ENCODE measurements around the gene RAB3IL1.
A peak's percentile ranks its signal among the peaks of the same experiment; 100 is the strongest.

Gene RAB3IL1

GRCh38 chr11:61886643-61887042, 30.7 kb downstream of the RAB3IL1 start:
- peaks cover 3% of the 10 kb centered on the region for H3K4me1 ChIP-seq (ENCODE audit: control insufficient read depth, insufficient read depth, low read length)
- no peak for TF ChIP-seq ZBTB48 (tag by site-specific recombination; IDR thresholded peaks at IDR 0.05)
- TF ChIP-seq ZNF23 (tag by site-specific recombination; IDR thresholded peaks at IDR 0.05; ENCODE audit: borderline replicate concordance) = no peak
- TF ChIP-seq ZNF629 (tag by site-specific recombination; IDR thresholded peaks at IDR 0.05) = no peak
- TF ChIP-seq ZNF776 (tag by site-specific recombination; IDR thresholded peaks at IDR 0.05; ENCODE audit: borderline replicate concordance) = no peak
- TF ChIP-seq, protein P1, sequence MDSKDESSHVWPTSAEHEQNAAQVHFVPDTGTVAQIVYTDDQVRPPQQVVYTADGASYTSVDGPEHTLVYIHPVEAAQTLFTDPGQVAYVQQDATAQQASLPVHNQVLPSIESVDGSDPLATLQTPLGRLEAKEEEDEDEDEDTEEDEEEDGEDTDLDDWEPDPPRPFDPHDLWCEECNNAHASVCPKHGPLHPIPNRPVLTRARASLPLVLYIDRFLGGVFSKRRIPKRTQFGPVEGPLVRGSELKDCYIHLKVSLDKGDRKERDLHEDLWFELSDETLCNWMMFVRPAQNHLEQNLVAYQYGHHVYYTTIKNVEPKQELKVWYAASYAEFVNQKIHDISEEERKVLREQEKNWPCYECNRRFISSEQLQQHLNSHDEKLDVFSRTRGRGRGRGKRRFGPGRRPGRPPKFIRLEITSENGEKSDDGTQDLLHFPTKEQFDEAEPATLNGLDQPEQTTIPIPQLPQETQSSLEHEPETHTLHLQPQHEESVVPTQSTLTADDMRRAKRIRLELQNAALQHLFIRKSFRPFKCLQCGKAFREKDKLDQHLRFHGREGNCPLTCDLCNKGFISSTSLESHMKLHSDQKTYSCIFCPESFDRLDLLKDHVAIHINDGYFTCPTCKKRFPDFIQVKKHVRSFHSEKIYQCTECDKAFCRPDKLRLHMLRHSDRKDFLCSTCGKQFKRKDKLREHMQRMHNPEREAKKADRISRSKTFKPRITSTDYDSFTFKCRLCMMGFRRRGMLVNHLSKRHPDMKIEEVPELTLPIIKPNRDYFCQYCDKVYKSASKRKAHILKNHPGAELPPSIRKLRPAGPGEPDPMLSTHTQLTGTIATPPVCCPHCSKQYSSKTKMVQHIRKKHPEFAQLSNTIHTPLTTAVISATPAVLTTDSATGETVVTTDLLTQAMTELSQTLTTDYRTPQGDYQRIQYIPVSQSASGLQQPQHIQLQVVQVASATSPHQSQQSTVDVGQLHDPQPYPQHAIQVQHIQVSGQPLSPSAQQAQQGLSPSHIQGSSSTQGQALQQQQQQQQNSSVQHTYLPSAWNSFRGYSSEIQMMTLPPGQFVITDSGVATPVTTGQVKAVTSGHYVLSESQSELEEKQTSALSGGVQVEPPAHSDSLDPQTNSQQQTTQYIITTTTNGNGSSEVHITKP (tag by site-specific recombination; IDR thresholded peaks at IDR 0.05) = no peak
- TF ChIP-seq, protein P2, sequence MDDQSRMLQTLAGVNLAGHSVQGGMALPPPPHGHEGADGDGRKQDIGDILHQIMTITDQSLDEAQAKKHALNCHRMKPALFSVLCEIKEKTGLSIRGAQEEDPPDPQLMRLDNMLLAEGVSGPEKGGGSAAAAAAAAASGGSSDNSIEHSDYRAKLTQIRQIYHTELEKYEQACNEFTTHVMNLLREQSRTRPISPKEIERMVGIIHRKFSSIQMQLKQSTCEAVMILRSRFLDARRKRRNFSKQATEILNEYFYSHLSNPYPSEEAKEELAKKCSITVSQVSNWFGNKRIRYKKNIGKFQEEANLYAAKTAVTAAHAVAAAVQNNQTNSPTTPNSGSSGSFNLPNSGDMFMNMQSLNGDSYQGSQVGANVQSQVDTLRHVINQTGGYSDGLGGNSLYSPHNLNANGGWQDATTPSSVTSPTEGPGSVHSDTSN (CRISPR knock-in tag; IDR thresholded peaks at IDR 0.05) = no peak
- no peak for TF ChIP-seq ZNF530 (tag by site-specific recombination; IDR thresholded peaks at IDR 0.05; ENCODE audit: low read depth)
- no peak for TF ChIP-seq ZNF513 (tag by site-specific recombination; IDR thresholded peaks at IDR 0.05)
- no peak for TF ChIP-seq MYNN (tag by site-specific recombination; IDR thresholded peaks at IDR 0.05; ENCODE audit: borderline replicate concordance)
- no peak for TF ChIP-seq ZSCAN16 (tag by site-specific recombination; IDR thresholded peaks at IDR 0.05)
- H3K4me3 ChIP-seq (ENCODE audit: low read depth, low read length) = no peak overlapping the region
- no peaks in the 10 kb centered on the region for H3K36me3 ChIP-seq (ENCODE audit: control insufficient read depth in 2 of 2, insufficient read depth in 1 of 2, low read length in 2 of 2)
- POLR2A ChIA-PET = no interaction called here
- CTCF ChIA-PET = interaction anchor here (0.9 to 1.2 kb wide), 2 partner anchors 16 to 61 kb away, joined by 3 read pairs; no protein-coding TSS in a partner anchor
- H3K27ac ChIP-seq (ENCODE audit: extremely low read depth, low read depth, low read length) = no peak overlapping the region
- no peaks in the 10 kb centered on the region for H3K9me3 ChIP-seq (ENCODE audit: control insufficient read depth, insufficient read depth, low read depth, low read length)

GRCh38 chr11:61885784-61886580, 31.4 kb downstream of the RAB3IL1 start:
- POLR2A ChIA-PET = no interaction called here
- no peaks in the 10 kb centered on the region for H3K36me3 ChIP-seq (ENCODE audit: control insufficient read depth in 2 of 2, insufficient read depth in 1 of 2, low read length in 2 of 2)
- H3K9me3 ChIP-seq (ENCODE audit: control insufficient read depth, insufficient read depth, low read depth, low read length) = no peaks in the 10 kb centered on the region
- peaks cover 3% of the 10 kb centered on the region for H3K4me1 ChIP-seq (ENCODE audit: control insufficient read depth, insufficient read depth, low read length)
- TF ChIP-seq, protein P3, sequence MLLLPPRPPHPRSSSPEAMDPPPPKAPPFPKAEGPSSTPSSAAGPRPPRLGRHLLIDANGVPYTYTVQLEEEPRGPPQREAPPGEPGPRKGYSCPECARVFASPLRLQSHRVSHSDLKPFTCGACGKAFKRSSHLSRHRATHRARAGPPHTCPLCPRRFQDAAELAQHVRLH (tag by site-specific recombination; IDR thresholded peaks at IDR 0.05) = no peak
- no peak for TF ChIP-seq ZNF596 (tag by site-specific recombination; IDR thresholded peaks at IDR 0.05)
- no peak overlapping the region for H3K27ac ChIP-seq (ENCODE audit: extremely low read depth, low read depth, low read length)
- CTCF ChIA-PET = interaction anchor here (0.9 to 7.0 kb wide), 4 partner anchors 15 to 196 kb away, joined by 3 to 48 read pairs (median 9); no protein-coding TSS in a partner anchor
- no peak overlapping the region for H3K4me3 ChIP-seq (ENCODE audit: low read depth, low read length)

- Histone ChIP-seq H3K4me1 (ENCODE audit: control insufficient read depth, insufficient read depth, low read length) (no peaks in the 10 kb centered on the region; the same call in 1 of the 2 replicates), H3K36me3 (ENCODE audit: control insufficient read depth in 2 of 2, insufficient read depth in 1 of 2, low read length in 2 of 2) (no peaks in the 10 kb centered on the region), H3K27ac (ENCODE audit: extremely low read depth, low read depth, low read length) (no peak overlapping the region), H3K4me3 (ENCODE audit: low read depth, low read length) (no peak overlapping the region), H3K9me3 (ENCODE audit: control insufficient read depth, insufficient read depth, low read depth, low read length) (no peaks in the 10 kb centered on the region)
- CTCF ChIA-PET = interaction anchor here (0.7 to 7.0 kb wide), 6 partner anchors 13 to 223 kb away, joined by 3 to 48 read pairs (median 11); no protein-coding TSS in a partner anchor
- POLR2A ChIA-PET = no interaction called here
- TF ChIP-seq, protein P4, sequence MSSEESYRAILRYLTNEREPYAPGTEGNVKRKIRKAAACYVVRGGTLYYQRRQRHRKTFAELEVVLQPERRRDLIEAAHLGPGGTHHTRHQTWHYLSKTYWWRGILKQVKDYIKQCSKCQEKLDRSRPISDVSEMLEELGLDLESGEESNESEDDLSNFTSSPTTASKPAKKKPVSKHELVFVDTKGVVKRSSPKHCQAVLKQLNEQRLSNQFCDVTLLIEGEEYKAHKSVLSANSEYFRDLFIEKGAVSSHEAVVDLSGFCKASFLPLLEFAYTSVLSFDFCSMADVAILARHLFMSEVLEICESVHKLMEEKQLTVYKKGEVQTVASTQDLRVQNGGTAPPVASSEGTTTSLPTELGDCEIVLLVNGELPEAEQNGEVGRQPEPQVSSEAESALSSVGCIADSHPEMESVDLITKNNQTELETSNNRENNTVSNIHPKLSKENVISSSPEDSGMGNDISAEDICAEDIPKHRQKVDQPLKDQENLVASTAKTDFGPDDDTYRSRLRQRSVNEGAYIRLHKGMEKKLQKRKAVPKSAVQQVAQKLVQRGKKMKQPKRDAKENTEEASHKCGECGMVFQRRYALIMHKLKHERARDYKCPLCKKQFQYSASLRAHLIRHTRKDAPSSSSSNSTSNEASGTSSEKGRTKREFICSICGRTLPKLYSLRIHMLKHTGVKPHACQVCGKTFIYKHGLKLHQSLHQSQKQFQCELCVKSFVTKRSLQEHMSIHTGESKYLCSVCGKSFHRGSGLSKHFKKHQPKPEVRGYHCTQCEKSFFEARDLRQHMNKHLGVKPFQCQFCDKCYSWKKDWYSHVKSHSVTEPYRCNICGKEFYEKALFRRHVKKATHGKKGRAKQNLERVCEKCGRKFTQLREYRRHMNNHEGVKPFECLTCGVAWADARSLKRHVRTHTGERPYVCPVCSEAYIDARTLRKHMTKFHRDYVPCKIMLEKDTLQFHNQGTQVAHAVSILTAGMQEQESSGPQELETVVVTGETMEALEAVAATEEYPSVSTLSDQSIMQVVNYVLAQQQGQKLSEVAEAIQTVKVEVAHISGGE (tag by site-specific recombination; conservative IDR thresholded peaks at IDR 0.05; ENCODE audit: low read depth) = no peak
- 0 out of 2 replicates have a peak, but pooled peaks have one; percentile 16 for TF ChIP-seq WT1 (tag by site-specific recombination; IDR thresholded peaks at IDR 0.05)
- TF ChIP-seq, protein P5, sequence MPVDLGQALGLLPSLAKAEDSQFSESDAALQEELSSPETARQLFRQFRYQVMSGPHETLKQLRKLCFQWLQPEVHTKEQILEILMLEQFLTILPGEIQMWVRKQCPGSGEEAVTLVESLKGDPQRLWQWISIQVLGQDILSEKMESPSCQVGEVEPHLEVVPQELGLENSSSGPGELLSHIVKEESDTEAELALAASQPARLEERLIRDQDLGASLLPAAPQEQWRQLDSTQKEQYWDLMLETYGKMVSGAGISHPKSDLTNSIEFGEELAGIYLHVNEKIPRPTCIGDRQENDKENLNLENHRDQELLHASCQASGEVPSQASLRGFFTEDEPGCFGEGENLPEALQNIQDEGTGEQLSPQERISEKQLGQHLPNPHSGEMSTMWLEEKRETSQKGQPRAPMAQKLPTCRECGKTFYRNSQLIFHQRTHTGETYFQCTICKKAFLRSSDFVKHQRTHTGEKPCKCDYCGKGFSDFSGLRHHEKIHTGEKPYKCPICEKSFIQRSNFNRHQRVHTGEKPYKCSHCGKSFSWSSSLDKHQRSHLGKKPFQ (tag by site-specific recombination; IDR thresholded peaks at IDR 0.05) = no peak
- TF ChIP-seq OVOL3 (tag by site-specific recombination; IDR thresholded peaks at IDR 0.05) = no peak
- TF ChIP-seq KLF1 (tag by site-specific recombination; IDR thresholded peaks at IDR 0.05) = peak; percentile 57; the same call in 1 of the 2 replicates
Measured at GRCh38 chr11:61885166-61885778, 32.1 kb downstream of the RAB3IL1 start.
